K562 (cell line): ENCODE measurements around the gene NRF1. TPM values are rescaled to one million over a fixed set of nuclear protein-coding genes. Genes with fewer than 3 reads are reported as not detected.

ENCODE experiments used
- CREB1 ChIP-seq, 2 experiments: sonication (generic) in 1 of 2; formaldehyde crosslinking in 1 of 2; IDR thresholded peaks; 2 replicates each; pipeline versions ENCODE4 v1.6.1 to v1.8.0; 2012 to 2022; ENCODE audit warnings: inconsistent platforms in 1 of 2, mild to moderate bottlenecking in 1 of 2, missing genetic modification reagents in 1 of 2, moderate library complexity in 1 of 2
- HOMEZ ChIP-seq: fragments of 250-450 bp; sonication (Bioruptor Pico); IDR thresholded peaks from 2 replicates; pipeline ENCODE4 v1.4.0; 2020; ENCODE audit warnings: mild to moderate bottlenecking, moderate library complexity
- NR4A1 ChIP-seq, 2 experiments: fragments of 250-450 bp in 1 of 2; fragments of 450-650 bp in 1 of 2; sonication (Bioruptor Pico) in 1 of 2; IDR thresholded peaks; 2 replicates each; pipeline versions ENCODE4 v1.4.0 to v1.6.1; 2016 to 2020; ENCODE audit warnings: mild to moderate bottlenecking in 2 of 2, missing compliant biosample characterization in 1 of 2, missing genetic modification characterization in 1 of 2, moderate library complexity in 1 of 2
- PHF20 ChIP-seq: fragments of 450-650 bp; IDR thresholded peaks from 2 replicates; pipeline ENCODE4 v1.6.1; 2018; ENCODE audit not compliant: partially characterized antibody
- RNF219 ChIP-seq: fragments of 250-450 bp; sonication (Bioruptor Pico); IDR thresholded peaks from 2 replicates; pipeline ENCODE4 v1.5.0; 2022; ENCODE audit warnings: mild to moderate bottlenecking
- TBL1XR1 ChIP-seq, 2 experiments: IDR thresholded peaks; 2 replicates each; pipeline ENCODE4 v1.6.1; 2012; ENCODE audit warnings: improper control_type of control experiment in 2 of 2, low read length in 2 of 2, mild to moderate bottlenecking in 1 of 2
- VEZF1 ChIP-seq: fragments of 200-800 bp; sonication (Bioruptor generic); IDR thresholded peaks from 2 replicates; pipeline ENCODE4 v1.6.1; 2017; ENCODE audit warnings: missing genetic modification characterization, missing compliant biosample characterization
- ZBTB40 ChIP-seq, 2 experiments: fragments of 450-650 bp in 1 of 2; sonication (generic) in 1 of 2; formaldehyde crosslinking in 1 of 2; IDR thresholded peaks; 2 replicates each; pipeline versions ENCODE4 v1.7.1 to v1.9.0; 2016 to 2022; ENCODE audit warnings: inconsistent platforms in 1 of 2, mild to moderate bottlenecking in 1 of 2, missing genetic modification reagents in 1 of 2
- polyA plus RNA-seq, 8 experiments: library from polyadenylated mRNA; depleted of rRNA in 4 of 8; stranded (reverse) in 5 of 8; unstranded in 3 of 8; fragments of >200 nt; fragmentation: Nextera tagmentation in 2 of 8; fragmentation: Illumina TruSeq in 1 of 8; extraction: Ambion mirVana in 2 of 8; extraction: Trizol in 1 of 8; gene quantifications; 2 replicates each; pipeline versions ENCODE4 v1.2.1 to v1.2.3, GENCODE V29; 2011 to 2014; ENCODE audit warnings: inconsistent platforms in 1 of 8, missing spikeins in 1 of 8
- total RNA-seq, 7 experiments: library from RNA; depleted of rRNA in 6 of 7; stranded (reverse); fragments of >200 nt in 6 of 7; fragmentation: Illumina TruSeq in 2 of 7; extraction: Trizol in 2 of 7; gene quantifications; 2 replicates each; pipeline versions ENCODE4 v1.2.1 to v1.2.3, GENCODE V29; 2011 to 2021; ENCODE audit warnings: low replicate concordance in 1 of 7

NRF1 gene
- total and polyA plus RNA-seq, 9 of the 15 experiments (the other 6 are each of a cell fraction or from before 2014, with no cell fraction given) = 8.6 to 28.8 (median 20.3) TPM

GRCh38 chr7:129719980-129720732 is 108.6 kb downstream of the NRF1 start (continued):
- TF ChIP-seq ZBTB40 (IDR thresholded peaks at IDR 0.05) = no peak
- TF ChIP-seq ZBTB40 (CRISPR knock-in tag; IDR thresholded peaks at IDR 0.05) = no peak
- no peak for TF ChIP-seq HOMEZ (CRISPR knock-in tag)
- TF ChIP-seq NR4A1 (CRISPR knock-in tag; IDR thresholded peaks at IDR 0.05) = no peak
- peak; percentile 97 for TF ChIP-seq NR4A1 (tag; IDR thresholded peaks at IDR 0.05)
- peak; percentile 68 for TF ChIP-seq PHF20
- TF ChIP-seq TBL1XR1 (IDR thresholded peaks at IDR 0.05; ENCODE audit: low read length in 2 of 2) = peak; percentile 90 to 97; a peak in 3 of 4 replicates
- TF ChIP-seq VEZF1 (CRISPR knock-in tag) = peak; percentile 86
- TF ChIP-seq CREB1 (IDR thresholded peaks at IDR 0.05) = peak; percentile 70; the same call in 1 of the 2 replicates
- TF ChIP-seq CREB1 (CRISPR knock-in tag; IDR thresholded peaks at IDR 0.05) = no peak; the same call in 1 of the 2 replicates
- TF ChIP-seq RNF219 (CRISPR knock-in tag) = no peak
